Nephron (organoid): ENCODE data around the gene PALD1.
A peak's percentile ranks its signal among the peaks of the same experiment; 100 is the strongest.

ENCODE experiments used
- H3K27ac Mint-ChIP-seq, 3 experiments: 2 replicates each; pipeline ENCODE4 v1.8.0; 2020; ENCODE audit warnings: mixed read lengths in 3 of 3, mild to moderate bottlenecking in 2 of 3, moderate library complexity in 1 of 3
- H3K27me3 Mint-ChIP-seq: 2 replicates; pipeline ENCODE4 v1.8.0; 2021; ENCODE audit warnings: low read depth, mild to moderate bottlenecking, moderate library complexity, mixed read lengths
- H3K36me3 Mint-ChIP-seq: 2 replicates; pipeline ENCODE4 v1.8.0; 2020; ENCODE audit warnings: low read depth, mixed read lengths
- H3K4me1 Mint-ChIP-seq: 2 replicates; pipeline ENCODE4 v1.8.0; 2020; ENCODE audit warnings: mixed read lengths
- H3K4me3 Mint-ChIP-seq, 3 experiments: 2 replicates each; pipeline ENCODE4 v1.8.0; 2020; ENCODE audit warnings: mild to moderate bottlenecking in 3 of 3, mixed read lengths in 3 of 3, moderate library complexity in 2 of 3
- H3K9me3 Mint-ChIP-seq: 2 replicates; pipeline ENCODE4 v1.8.0; 2020; ENCODE audit warnings: mixed read lengths
- TF ChIP-seq, protein P1 (sequence below), 3 experiments: fragments of 200-600 bp; sonication (generic); IDR thresholded peaks; one replicate each; pipeline ENCODE4 v1.5.0; 2021; ENCODE audit warnings: antibody characterized with exemption in 3 of 3; ENCODE audit not compliant: unreplicated experiment in 3 of 3

The PALD1 gene

GRCh38 chr10:70550459-70550858, 71.9 kb downstream of the PALD1 start:
- H3K27ac Mint-ChIP-seq: no peak overlapping the region
- TF ChIP-seq, protein P1, sequence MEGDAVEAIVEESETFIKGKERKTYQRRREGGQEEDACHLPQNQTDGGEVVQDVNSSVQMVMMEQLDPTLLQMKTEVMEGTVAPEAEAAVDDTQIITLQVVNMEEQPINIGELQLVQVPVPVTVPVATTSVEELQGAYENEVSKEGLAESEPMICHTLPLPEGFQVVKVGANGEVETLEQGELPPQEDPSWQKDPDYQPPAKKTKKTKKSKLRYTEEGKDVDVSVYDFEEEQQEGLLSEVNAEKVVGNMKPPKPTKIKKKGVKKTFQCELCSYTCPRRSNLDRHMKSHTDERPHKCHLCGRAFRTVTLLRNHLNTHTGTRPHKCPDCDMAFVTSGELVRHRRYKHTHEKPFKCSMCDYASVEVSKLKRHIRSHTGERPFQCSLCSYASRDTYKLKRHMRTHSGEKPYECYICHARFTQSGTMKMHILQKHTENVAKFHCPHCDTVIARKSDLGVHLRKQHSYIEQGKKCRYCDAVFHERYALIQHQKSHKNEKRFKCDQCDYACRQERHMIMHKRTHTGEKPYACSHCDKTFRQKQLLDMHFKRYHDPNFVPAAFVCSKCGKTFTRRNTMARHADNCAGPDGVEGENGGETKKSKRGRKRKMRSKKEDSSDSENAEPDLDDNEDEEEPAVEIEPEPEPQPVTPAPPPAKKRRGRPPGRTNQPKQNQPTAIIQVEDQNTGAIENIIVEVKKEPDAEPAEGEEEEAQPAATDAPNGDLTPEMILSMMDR (IDR thresholded peaks at IDR 0.05; ENCODE audit: unreplicated experiment in 3 of 3): no peak
- no peak overlapping the region for H3K4me3 Mint-ChIP-seq
- H3K4me1 Mint-ChIP-seq: peaks cover 27% of the 10 kb centered on the region
- no peaks in the 10 kb centered on the region for H3K36me3 Mint-ChIP-seq
- no peaks in the 10 kb centered on the region for H3K9me3 Mint-ChIP-seq
- H3K27me3 Mint-ChIP-seq: no peaks in the 10 kb centered on the region

- H3K27me3 Mint-ChIP-seq: no peaks in the 10 kb centered on the region
Measured at GRCh38 chr10:70551466-70551865, 72.9 kb downstream of the PALD1 start.

GRCh38 chr10:70551971-70552422, 73.4 kb downstream of the PALD1 start:
- no peaks in the 10 kb centered on the region for H3K9me3 Mint-ChIP-seq
- H3K36me3 Mint-ChIP-seq: no peaks in the 10 kb centered on the region
- peak overlapping the region; percentile 37 to 69 (median 52) for H3K27ac Mint-ChIP-seq
- no peaks in the 10 kb centered on the region for H3K27me3 Mint-ChIP-seq
- TF ChIP-seq, protein P1 (IDR thresholded peaks at IDR 0.05; ENCODE audit: unreplicated experiment in 3 of 3): no peak
- H3K4me1 Mint-ChIP-seq: peaks cover 27% of the 10 kb centered on the region
- H3K4me3 Mint-ChIP-seq: no peak overlapping the region

More at GRCh38 chr10:70551466-70551865, 72.9 kb downstream of the PALD1 start:
- H3K36me3 Mint-ChIP-seq: no peaks in the 10 kb centered on the region
- no peak overlapping the region for H3K4me3 Mint-ChIP-seq
- H3K4me1 Mint-ChIP-seq: peaks cover 27% of the 10 kb centered on the region
- H3K27ac Mint-ChIP-seq: peak overlapping the region; percentile 37 to 69 (median 52)
- TF ChIP-seq, protein P1 (IDR thresholded peaks at IDR 0.05; ENCODE audit: unreplicated experiment in 3 of 3): peak in 2 of 3 experiments; percentile 7 to 31
- H3K9me3 Mint-ChIP-seq: no peaks in the 10 kb centered on the region

GRCh38 chr10:70552586-70552985, 74.0 kb downstream of the PALD1 start:
- H3K4me3 Mint-ChIP-seq: no peak overlapping the region
- H3K36me3 Mint-ChIP-seq: no peaks in the 10 kb centered on the region
- H3K9me3 Mint-ChIP-seq: no peaks in the 10 kb centered on the region
- H3K27ac Mint-ChIP-seq: peak overlapping the region; percentile 37 to 69 (median 52)
- TF ChIP-seq, protein P1 (IDR thresholded peaks at IDR 0.05; ENCODE audit: unreplicated experiment in 3 of 3): no peak
- no peaks in the 10 kb centered on the region for H3K27me3 Mint-ChIP-seq
- H3K4me1 Mint-ChIP-seq: peaks cover 27% of the 10 kb centered on the region

DNA sequence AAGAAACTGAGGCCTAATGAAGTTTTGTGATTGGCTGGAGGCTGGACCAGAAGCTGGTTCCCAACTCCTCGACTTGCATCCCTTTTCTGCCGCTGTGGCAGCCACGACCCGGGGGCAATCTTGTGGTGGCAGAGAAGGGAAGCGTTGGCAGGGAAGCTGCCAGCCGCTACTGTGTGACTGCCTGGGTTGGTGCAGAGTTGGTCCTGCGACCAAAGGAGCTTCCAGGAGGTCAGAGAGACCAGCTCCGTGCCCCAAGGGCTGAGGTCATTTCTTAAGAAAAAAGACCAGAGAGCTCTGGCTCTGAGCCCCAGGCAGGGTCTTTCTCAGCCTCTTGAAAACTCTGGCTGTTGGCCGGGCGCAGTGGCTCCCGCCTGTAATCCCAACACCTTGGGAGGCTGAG, 76.8 kb downstream of the PALD1 start:
- TF ChIP-seq, protein P1 (IDR thresholded peaks at IDR 0.05; ENCODE audit: unreplicated experiment in 3 of 3): no peak
- Mint-ChIP-seq H3K4me3 (no peak overlapping the region), H3K36me3 (no peaks in the 10 kb centered on the region), H3K4me1 (peaks cover 43% of the 10 kb centered on the region), H3K9me3 (no peaks in the 10 kb centered on the region), H3K27ac (no peak overlapping the region), H3K27me3 (peaks cover 3% of the 10 kb centered on the region)

DNA sequence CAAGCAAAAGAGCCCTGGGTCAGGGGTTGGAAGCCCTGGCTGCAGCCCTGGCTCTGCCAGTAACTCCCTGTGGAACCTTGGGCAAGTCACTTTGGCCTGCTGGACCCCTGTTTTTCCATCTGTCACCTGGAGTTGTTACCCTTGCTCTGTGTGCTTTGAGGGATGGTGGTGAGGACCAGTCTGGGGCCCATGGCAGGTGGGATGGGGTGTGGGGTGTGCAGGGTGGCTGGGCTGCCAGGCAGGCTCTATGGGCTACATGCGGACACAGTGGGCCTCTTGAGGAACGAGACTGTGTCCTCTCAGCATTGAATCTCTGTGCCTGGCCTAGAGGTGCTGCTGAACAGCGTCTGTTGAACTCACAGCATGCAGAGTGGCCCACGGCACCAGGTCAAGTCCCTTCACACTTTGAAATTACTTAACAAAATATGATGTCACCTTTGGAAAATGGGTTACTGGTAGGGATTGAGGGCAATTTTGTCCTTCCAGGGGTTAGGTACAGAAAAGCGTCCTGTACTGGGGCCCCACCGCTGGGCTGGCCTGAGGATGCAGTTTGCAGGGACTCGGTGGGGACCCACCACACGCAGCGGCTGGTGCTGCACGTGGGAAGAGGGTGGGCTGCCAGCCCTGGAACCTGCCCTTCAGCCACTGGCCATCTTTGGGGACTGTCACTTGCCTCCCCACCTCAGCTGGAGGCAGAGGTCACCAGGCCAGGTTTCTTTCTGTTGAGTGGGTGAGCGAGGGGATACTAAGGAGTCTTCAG, 78.7 kb downstream of the PALD1 start:
- peaks cover 3% of the 10 kb centered on the region for H3K27me3 Mint-ChIP-seq
- H3K36me3 Mint-ChIP-seq: no peaks in the 10 kb centered on the region
- H3K4me1 Mint-ChIP-seq: peaks cover 49% of the 10 kb centered on the region
- no peaks in the 10 kb centered on the region for H3K9me3 Mint-ChIP-seq
- TF ChIP-seq, protein P1 (IDR thresholded peaks at IDR 0.05; ENCODE audit: unreplicated experiment in 3 of 3): no peak
- H3K4me3 Mint-ChIP-seq: no peak overlapping the region
- no peak overlapping the region for H3K27ac Mint-ChIP-seq
